PFSK-1 (cell line): ENCODE results near the gene OPCML.

Source experiments
- FOXP2 ChIP-seq: optimal IDR thresholded peaks from 2 replicates; pipeline ENCODE3; 2011; ENCODE audit warnings: borderline replicate concordance, control low read depth, inconsistent platforms; ENCODE audit not compliant: insufficient read depth; ENCODE audit errors: extremely low read length, extremely low read depth
- POLR2AphosphoS5 ChIP-seq: IDR thresholded peaks from 2 replicates; pipeline ENCODE4 v1.6.1; 2012; ENCODE audit warnings: low read depth, mild to moderate bottlenecking, control low read depth, low read length, moderate library complexity
- REST ChIP-seq, 2 experiments: IDR thresholded peaks; 2 replicates each; pipeline versions ENCODE4 v1.6.1 to v1.8.0; 2011 to 2012; ENCODE audit warnings: low read depth in 2 of 2, low read length in 2 of 2, control low read depth in 1 of 2, inconsistent platforms in 1 of 2, mild to moderate bottlenecking in 1 of 2, moderate library complexity in 1 of 2; ENCODE audit not compliant: insufficient read depth in 1 of 2
- SIN3A ChIP-seq: IDR thresholded peaks from 2 replicates; pipeline ENCODE4 v1.6.1; 2012; ENCODE audit warnings: mild to moderate bottlenecking, low read length, moderate library complexity, borderline replicate concordance; ENCODE audit not compliant: insufficient read depth
- TAF1 ChIP-seq: IDR thresholded peaks from 2 replicates; pipeline ENCODE4 v1.6.1; 2012; ENCODE audit warnings: low read length, control low read depth, borderline replicate concordance; ENCODE audit not compliant: insufficient read depth

The OPCML gene

GRCh38 chr11:132638423-132638822 lies 893.9 kb downstream of the OPCML start:
- TF ChIP-seq REST (IDR thresholded peaks at IDR 0.05; ENCODE audit: insufficient read depth in 1 of 2, low read depth in 2 of 2, low read length in 2 of 2), result no peak
- TF ChIP-seq POLR2AphosphoS5, result no peak
- no peak for TF ChIP-seq SIN3A
- no peak for TF ChIP-seq FOXP2
- TF ChIP-seq TAF1, result no peak

DNA sequence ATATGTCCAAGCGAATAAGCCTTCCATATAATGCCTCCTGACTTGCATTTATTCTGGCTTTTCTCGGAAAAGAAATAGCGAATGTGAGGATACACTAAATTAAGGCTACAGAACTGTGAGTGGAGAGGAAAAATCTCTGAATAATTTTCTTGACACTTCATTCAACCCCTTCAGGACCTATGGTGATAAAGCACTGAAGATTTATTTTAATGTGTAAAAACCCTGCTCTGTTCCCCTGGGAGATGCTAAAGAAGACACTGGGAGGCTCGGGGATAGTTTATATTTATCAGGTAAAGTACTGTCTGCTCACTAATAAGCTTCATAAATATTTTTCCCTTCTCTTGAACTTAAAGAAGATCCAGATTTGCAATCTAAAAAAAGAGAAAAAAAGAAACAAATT lies 895.8 kb downstream of the OPCML start:
- TF ChIP-seq TAF1, result no peak
- no peak for TF ChIP-seq FOXP2
- no peak for TF ChIP-seq SIN3A
- TF ChIP-seq POLR2AphosphoS5, result no peak
- no peak for TF ChIP-seq REST (IDR thresholded peaks at IDR 0.05; ENCODE audit: insufficient read depth in 1 of 2, low read depth in 2 of 2, low read length in 2 of 2)

DNA sequence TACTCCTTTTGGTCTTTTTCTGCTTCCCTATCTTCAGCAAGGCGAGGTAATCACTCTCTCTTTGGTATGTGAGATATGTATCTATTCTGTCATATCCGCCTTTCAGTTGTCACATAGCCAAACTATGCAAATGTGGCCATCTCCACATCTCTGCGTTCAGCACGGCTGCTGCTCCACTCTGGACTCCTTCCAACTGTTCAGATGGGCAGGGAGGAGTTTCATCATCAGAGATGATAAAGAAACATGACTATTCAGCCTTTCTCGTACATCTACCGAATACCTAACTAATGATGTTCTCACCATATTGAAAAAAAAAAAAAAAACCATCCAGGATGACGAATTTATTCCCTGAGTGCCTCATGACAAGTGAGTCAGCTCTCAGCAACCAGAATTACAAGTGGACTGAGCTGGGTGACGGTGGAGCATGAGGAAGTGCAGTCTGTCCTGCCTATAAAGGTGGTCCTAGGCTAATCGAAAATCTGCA lies 899.6 kb downstream of the OPCML start:
- TF ChIP-seq SIN3A, result no peak

DNA sequence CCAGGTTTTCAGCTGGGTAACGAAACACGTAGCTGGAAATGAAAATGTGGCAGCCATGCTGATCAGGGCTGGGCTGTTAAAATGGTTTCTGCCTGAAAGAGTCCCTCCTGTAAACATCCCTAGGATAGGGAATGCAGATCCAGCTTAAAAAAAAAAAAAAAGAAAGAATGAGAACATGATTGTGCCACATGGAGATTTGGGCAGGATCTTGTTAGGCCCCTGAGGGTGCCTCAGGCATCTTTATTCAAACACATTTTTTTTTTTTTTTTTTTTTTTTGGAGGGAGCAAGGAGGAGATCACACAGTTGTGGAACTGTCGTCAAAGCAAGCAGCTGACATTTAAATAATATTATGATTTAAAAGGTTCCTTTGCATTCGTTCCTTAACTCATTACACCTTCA lies 900.3 kb downstream of the OPCML start:
- TF ChIP-seq TAF1, result no peak
- TF ChIP-seq POLR2AphosphoS5, result no peak
- no peak for TF ChIP-seq SIN3A
- TF ChIP-seq FOXP2, result no peak
- no peak for TF ChIP-seq REST (IDR thresholded peaks at IDR 0.05; ENCODE audit: insufficient read depth in 1 of 2, low read depth in 2 of 2, low read length in 2 of 2)

- TF ChIP-seq REST (IDR thresholded peaks at IDR 0.05; ENCODE audit: insufficient read depth in 1 of 2, low read depth in 2 of 2, low read length in 2 of 2) (no peak), TAF1 (no peak), SIN3A (no peak), FOXP2 (no peak), POLR2AphosphoS5 (no peak)
Measured at GRCh38 chr11:132627981-132628380, 904.3 kb downstream of the OPCML start.
